ENCODE results near the gene WWC1. TPM values are rescaled to one million over a fixed set of nuclear protein-coding genes. Genes with fewer than 3 reads are reported as not detected.

The WWC1 gene
- total RNA-seq, 3 donors from 2014 or later, result 14.7 to 37.0 (median 17.2) TPM

DNA sequence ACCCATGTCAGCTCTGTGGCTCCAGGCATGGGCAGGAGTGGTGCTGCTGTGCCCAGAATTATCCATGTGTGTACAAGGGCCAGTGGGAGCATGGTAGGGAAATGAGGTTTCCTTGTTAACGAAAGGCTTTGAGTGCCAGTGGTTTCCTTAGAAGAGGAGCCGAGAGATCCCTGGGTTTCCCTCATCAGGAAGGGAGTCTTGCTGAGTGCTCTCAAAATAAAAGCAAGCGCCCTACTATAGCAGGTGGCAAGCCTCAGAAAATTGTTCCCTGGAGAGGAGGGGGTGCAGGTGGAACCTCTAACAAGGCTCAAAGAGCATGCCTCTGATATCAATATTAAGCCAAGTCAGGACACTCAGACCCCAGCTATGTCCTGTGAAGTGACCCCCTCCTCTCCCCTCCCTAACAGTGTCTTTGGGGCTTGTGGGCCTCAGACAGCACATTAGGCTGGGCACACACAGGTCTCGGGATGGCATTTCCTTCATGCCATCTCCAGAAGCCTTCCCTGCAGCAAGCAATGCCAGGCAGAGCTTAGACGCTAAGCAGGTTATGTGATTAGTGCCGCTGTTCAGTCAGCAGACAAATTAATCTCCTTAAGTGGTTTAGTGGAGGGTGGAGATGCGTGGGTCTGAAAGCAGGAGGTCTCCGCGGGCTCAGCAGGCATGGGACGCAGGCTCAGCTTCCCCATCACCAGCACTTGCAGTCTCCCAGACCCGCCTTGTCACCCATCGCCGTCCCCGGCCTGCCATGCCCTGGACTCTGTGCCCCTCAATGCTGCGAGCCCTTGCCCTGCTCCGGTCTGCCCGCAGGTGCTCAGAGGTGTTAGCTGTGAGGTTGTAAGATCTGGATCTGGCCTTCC, 134.8 kb downstream of the WWC1 start:
- intact Hi-C loops (cut with DNase I, micrococcal nuclease), result no loop called here
- Histone ChIP-seq H3K36me3 (ENCODE audit: low read depth) (no peaks in the 10 kb centered on the region), H3K4me1 (ENCODE audit: low read depth) (peaks cover 5% of the 10 kb centered on the region), H3K4me3 (no peak overlapping the region), H3K9me3 (no peaks in the 10 kb centered on the region)
- DNase-seq (no peak), ATAC-seq (no peak)
- TF ChIP-seq, protein P1, sequence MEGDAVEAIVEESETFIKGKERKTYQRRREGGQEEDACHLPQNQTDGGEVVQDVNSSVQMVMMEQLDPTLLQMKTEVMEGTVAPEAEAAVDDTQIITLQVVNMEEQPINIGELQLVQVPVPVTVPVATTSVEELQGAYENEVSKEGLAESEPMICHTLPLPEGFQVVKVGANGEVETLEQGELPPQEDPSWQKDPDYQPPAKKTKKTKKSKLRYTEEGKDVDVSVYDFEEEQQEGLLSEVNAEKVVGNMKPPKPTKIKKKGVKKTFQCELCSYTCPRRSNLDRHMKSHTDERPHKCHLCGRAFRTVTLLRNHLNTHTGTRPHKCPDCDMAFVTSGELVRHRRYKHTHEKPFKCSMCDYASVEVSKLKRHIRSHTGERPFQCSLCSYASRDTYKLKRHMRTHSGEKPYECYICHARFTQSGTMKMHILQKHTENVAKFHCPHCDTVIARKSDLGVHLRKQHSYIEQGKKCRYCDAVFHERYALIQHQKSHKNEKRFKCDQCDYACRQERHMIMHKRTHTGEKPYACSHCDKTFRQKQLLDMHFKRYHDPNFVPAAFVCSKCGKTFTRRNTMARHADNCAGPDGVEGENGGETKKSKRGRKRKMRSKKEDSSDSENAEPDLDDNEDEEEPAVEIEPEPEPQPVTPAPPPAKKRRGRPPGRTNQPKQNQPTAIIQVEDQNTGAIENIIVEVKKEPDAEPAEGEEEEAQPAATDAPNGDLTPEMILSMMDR (IDR thresholded peaks at IDR 0.05), result no peak

DNA sequence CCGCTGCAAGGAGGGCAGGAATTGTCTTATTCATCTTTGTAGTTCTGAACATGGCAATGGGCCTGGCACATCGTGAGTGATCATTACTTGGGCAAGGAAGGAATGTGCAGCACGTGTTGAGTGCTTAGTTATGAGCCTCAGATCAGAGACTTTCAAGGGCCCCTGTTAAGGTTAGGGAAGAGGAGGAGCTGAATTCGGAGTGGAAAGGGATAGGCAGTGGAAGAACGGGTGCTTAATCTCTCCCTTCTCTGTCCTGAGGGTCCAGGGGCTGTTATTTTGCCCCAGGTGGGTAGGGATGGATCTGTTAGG, 135.4 kb downstream of the WWC1 start:
- H3K36me3 ChIP-seq (ENCODE audit: low read depth), result no peaks in the 10 kb centered on the region
- ATAC-seq, result no peak
- intact Hi-C loops (cut with DNase I, micrococcal nuclease), result no loop called here
- H3K9me3 ChIP-seq, result no peaks in the 10 kb centered on the region
- TF ChIP-seq, protein P1 (IDR thresholded peaks at IDR 0.05), result no peak
- H3K4me1 ChIP-seq (ENCODE audit: low read depth), result peaks cover 5% of the 10 kb centered on the region
- H3K4me3 ChIP-seq, result no peak overlapping the region
- DNase-seq, result no peak

DNA sequence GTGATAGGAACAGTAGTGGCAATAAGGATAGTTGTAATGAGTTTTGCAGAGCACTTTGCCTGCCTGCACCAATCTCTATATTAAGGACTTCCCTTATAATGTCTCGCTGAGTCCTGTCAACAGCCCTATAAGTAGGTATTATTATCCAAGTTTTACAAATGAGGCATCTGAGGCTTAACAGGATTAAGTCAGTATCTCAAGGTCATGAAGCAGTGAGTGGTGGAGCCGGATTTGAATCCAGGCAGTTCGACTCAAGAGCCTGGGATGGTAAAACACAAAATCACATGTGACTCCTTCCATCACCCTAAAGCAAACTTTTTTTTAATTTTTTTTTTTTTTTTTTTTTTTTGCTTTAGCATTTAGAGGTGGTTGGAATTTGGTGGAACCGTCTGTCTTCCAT, 135.8 kb downstream of the WWC1 start:
- intact Hi-C loops (cut with DNase I, micrococcal nuclease), result no loop called here
- Histone ChIP-seq H3K36me3 (ENCODE audit: low read depth) (no peaks in the 10 kb centered on the region), H3K4me3 (no peak overlapping the region), H3K9me3 (no peaks in the 10 kb centered on the region), H3K4me1 (ENCODE audit: low read depth) (peaks cover 5% of the 10 kb centered on the region)
- no peak for ATAC-seq
- no peak for DNase-seq
- TF ChIP-seq, protein P1 (IDR thresholded peaks at IDR 0.05), result no peak

DNA sequence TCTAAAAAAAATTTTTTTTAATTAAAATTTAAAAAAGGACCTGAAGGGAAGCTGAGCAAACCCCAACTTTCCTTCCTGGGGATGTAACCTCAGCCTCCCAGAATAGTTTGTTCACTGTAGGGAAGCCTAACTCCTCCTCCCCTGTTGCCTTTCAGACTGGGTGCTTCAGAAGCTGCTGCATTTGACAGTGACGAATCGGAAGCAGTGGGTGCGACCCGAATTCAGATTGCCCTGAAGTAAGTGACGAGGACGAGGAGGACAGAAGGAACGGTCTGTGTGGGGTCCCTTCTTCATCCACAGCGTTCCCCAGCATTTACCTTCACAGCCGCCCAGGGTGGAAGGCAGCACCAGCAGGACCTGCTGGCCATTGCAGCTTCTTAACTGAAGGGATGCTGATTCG, 137.1 kb downstream of the WWC1 start:
- no peak for DNase-seq
- TF ChIP-seq, protein P1 (IDR thresholded peaks at IDR 0.05), result no peak
- Histone ChIP-seq H3K9me3 (no peaks in the 10 kb centered on the region), H3K4me1 (ENCODE audit: low read depth) (peaks cover 5% of the 10 kb centered on the region), H3K4me3 (no peak overlapping the region), H3K36me3 (ENCODE audit: low read depth) (no peaks in the 10 kb centered on the region)
- ATAC-seq, result no peak
- intact Hi-C loops (cut with DNase I, micrococcal nuclease), result no loop called here

DNA sequence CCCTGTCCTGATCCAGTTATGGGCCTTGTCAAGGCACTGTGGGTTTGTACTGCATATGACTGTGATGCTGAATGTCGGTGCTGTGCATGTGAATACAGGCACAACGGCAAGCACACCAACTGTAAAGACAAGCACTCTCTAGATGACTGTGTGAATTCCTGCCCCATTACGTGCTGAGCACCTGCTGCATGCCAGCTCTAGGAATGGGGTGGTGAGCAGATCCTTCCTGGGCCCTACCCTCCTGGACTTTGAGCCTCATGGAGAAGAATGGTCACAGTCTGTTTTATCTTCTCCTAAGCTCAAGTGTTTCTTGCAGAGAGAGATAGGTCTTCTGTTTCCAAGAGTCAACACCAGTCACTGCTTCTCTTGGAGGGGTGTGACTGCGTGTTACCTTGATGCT, 138.9 kb downstream of the WWC1 start:
- DNase-seq (peak in 2 of 3 donors; percentile 43 to 47), ATAC-seq (peak; percentile 93)
- TF ChIP-seq, protein P1 (IDR thresholded peaks at IDR 0.05), result no peak
- no peak overlapping the region for H3K4me3 ChIP-seq
- H3K9me3 ChIP-seq, result no peaks in the 10 kb centered on the region
- H3K36me3 ChIP-seq (ENCODE audit: low read depth), result no peaks in the 10 kb centered on the region
- intact Hi-C loops (cut with DNase I, micrococcal nuclease), result no loop called here
- peaks cover 5% of the 10 kb centered on the region for H3K4me1 ChIP-seq (ENCODE audit: low read depth)
